Measurements from ENCODE around the gene KCNE2.

- TF ChIP-seq JUND (IDR thresholded peaks at IDR 0.05) (no peak), TAF1 (conservative IDR thresholded peaks at IDR 0.05) (no peak)
- TF ChIP-seq, protein P1, sequence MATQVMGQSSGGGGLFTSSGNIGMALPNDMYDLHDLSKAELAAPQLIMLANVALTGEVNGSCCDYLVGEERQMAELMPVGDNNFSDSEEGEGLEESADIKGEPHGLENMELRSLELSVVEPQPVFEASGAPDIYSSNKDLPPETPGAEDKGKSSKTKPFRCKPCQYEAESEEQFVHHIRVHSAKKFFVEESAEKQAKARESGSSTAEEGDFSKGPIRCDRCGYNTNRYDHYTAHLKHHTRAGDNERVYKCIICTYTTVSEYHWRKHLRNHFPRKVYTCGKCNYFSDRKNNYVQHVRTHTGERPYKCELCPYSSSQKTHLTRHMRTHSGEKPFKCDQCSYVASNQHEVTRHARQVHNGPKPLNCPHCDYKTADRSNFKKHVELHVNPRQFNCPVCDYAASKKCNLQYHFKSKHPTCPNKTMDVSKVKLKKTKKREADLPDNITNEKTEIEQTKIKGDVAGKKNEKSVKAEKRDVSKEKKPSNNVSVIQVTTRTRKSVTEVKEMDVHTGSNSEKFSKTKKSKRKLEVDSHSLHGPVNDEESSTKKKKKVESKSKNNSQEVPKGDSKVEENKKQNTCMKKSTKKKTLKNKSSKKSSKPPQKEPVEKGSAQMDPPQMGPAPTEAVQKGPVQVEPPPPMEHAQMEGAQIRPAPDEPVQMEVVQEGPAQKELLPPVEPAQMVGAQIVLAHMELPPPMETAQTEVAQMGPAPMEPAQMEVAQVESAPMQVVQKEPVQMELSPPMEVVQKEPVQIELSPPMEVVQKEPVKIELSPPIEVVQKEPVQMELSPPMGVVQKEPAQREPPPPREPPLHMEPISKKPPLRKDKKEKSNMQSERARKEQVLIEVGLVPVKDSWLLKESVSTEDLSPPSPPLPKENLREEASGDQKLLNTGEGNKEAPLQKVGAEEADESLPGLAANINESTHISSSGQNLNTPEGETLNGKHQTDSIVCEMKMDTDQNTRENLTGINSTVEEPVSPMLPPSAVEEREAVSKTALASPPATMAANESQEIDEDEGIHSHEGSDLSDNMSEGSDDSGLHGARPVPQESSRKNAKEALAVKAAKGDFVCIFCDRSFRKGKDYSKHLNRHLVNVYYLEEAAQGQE (IDR thresholded peaks at IDR 0.05) = no peak
Measured at GRCh38 chr21:34340061-34340460, 23.7 kb upstream of the KCNE2 start.
